K562 (cell line): Measurements from ENCODE around the gene HIP1R. TPM values are rescaled to one million over a fixed set of nuclear protein-coding genes. Genes with fewer than 3 reads are reported as not detected.

Experiments
- ESRRA ChIP-seq: fragments of 450-650 bp; IDR thresholded peaks from 2 replicates; pipeline ENCODE4 v1.6.1; 2014; ENCODE audit warnings: low read depth, mild to moderate bottlenecking, moderate library complexity, borderline replicate concordance
- ETV5 ChIP-seq: sonication (generic); formaldehyde crosslinking; IDR thresholded peaks from 2 replicates; pipeline ENCODE4 v1.4.0; 2020; ENCODE audit warnings: low read depth, mild to moderate bottlenecking, missing genetic modification reagents
- HDAC8 ChIP-seq: fragments of 450-650 bp; IDR thresholded peaks from 2 replicates; pipeline ENCODE4 v1.6.1; 2016; ENCODE audit warnings: mild to moderate bottlenecking, missing genetic modification characterization, moderate library complexity, missing compliant biosample characterization
- KDM1A ChIP-seq, 2 experiments: fragments of 450-650 bp; IDR thresholded peaks; 2 replicates each; pipeline ENCODE4 v1.6.1; 2016; ENCODE audit warnings: mild to moderate bottlenecking in 2 of 2
- MCM7 ChIP-seq, 2 experiments: fragments of 450-650 bp; IDR thresholded peaks; 2 replicates each; pipeline ENCODE4 v1.6.1; 2016 to 2018
- MIER1 ChIP-seq: fragments of 450-650 bp; IDR thresholded peaks from 2 replicates; pipeline ENCODE4 v1.6.1; 2016; ENCODE audit warnings: antibody characterized with exemption, mild to moderate bottlenecking, low read depth
- NFE2L1 ChIP-seq: fragments of 450-650 bp; IDR thresholded peaks from 2 replicates; pipeline ENCODE4 v1.6.1; 2016; ENCODE audit warnings: missing genetic modification characterization, low read depth, mild to moderate bottlenecking, missing compliant biosample characterization, moderate library complexity, borderline replicate concordance
- NRF1 ChIP-seq, 2 experiments: fragments of 450-650 bp; IDR thresholded peaks in 1 of 2; conservative IDR thresholded peaks in 1 of 2; 2 replicates each; pipeline ENCODE4 v1.6.1; 2014; ENCODE audit warnings: mild to moderate bottlenecking in 2 of 2
- PHF20 ChIP-seq: fragments of 450-650 bp; IDR thresholded peaks from 2 replicates; pipeline ENCODE4 v1.6.1; 2018; ENCODE audit not compliant: partially characterized antibody
- RAD21 ChIP-seq, 2 experiments: fragments of 250-450 bp in 1 of 2; fragments of 450-650 bp in 1 of 2; sonication (Bioruptor Pico) in 1 of 2; formaldehyde crosslinking in 1 of 2; IDR thresholded peaks in 1 of 2; conservative IDR thresholded peaks in 1 of 2; 2 replicates each; pipeline versions ENCODE4 v1.4.0 to v1.8.0; 2020 to 2022; ENCODE audit warnings: mild to moderate bottlenecking in 2 of 2, moderate library complexity in 1 of 2
- RBM14 ChIP-seq: fragments of 200-400 bp; formaldehyde crosslinking; IDR thresholded peaks from 2 replicates; pipeline ENCODE4 v1.6.1; 2018; ENCODE audit warnings: low read depth, mild to moderate bottlenecking, low read length, moderate library complexity, borderline replicate concordance; ENCODE audit not compliant: insufficient read depth
- SMAD3 ChIP-seq: fragments of 450-650 bp; formaldehyde crosslinking; conservative IDR thresholded peaks from 2 replicates; pipeline ENCODE4 v1.4.0; 2020; ENCODE audit warnings: mild to moderate bottlenecking
- SUPT5H ChIP-seq: fragments of 450-650 bp; IDR thresholded peaks from 2 replicates; pipeline ENCODE4 v1.6.1; 2016
- ZFP36 ChIP-seq: fragments of 150-350 bp; IDR thresholded peaks from 2 replicates; pipeline ENCODE4 v1.6.1; 2018; ENCODE audit warnings: low read length, low read depth; ENCODE audit not compliant: partially characterized antibody
- ZNF551 ChIP-seq: fragments of 250-450 bp; sonication (Bioruptor Pico); IDR thresholded peaks from 2 replicates; pipeline ENCODE4 v1.5.0; 2021; ENCODE audit warnings: mild to moderate bottlenecking, moderate library complexity
- ZNF584 ChIP-seq: fragments of 200-800 bp; sonication (Bioruptor generic); IDR thresholded peaks from 2 replicates; pipeline ENCODE4 v1.6.1; 2016; ENCODE audit warnings: low read depth, mild to moderate bottlenecking, missing genetic modification characterization, missing compliant biosample characterization
- ZZZ3 ChIP-seq: fragments of 450-650 bp; IDR thresholded peaks from 2 replicates; pipeline ENCODE4 v1.6.1; 2016; ENCODE audit warnings: antibody characterized with exemption, mild to moderate bottlenecking, moderate library complexity
- polyA plus RNA-seq, 8 experiments: library from polyadenylated mRNA; depleted of rRNA in 4 of 8; stranded (reverse) in 5 of 8; unstranded in 3 of 8; fragments of >200 nt; fragmentation: Nextera tagmentation in 2 of 8; fragmentation: Illumina TruSeq in 1 of 8; extraction: Ambion mirVana in 2 of 8; extraction: Trizol in 1 of 8; gene quantifications; 2 replicates each; pipeline versions ENCODE4 v1.2.1 to v1.2.3, GENCODE V29; 2011 to 2014; ENCODE audit warnings: inconsistent platforms in 1 of 8, missing spikeins in 1 of 8
- total RNA-seq, 7 experiments: library from RNA; depleted of rRNA in 6 of 7; stranded (reverse); fragments of >200 nt in 6 of 7; fragmentation: Illumina TruSeq in 2 of 7; extraction: Trizol in 2 of 7; gene quantifications; 2 replicates each; pipeline versions ENCODE4 v1.2.1 to v1.2.3, GENCODE V29; 2011 to 2021; ENCODE audit warnings: low replicate concordance in 1 of 7
- TF ChIP-seq, protein P1 (sequence below), 2 experiments: fragments of 250-450 bp in 1 of 2; fragments of 450-650 bp in 1 of 2; sonication (Bioruptor Pico) in 1 of 2; IDR thresholded peaks; 2 replicates each; pipeline versions ENCODE4 v1.6.1 to v1.8.0; 2016 to 2021; ENCODE audit warnings: mild to moderate bottlenecking in 2 of 2, moderate library complexity in 2 of 2, missing compliant biosample characterization in 1 of 2, missing genetic modification characterization in 1 of 2
- TF ChIP-seq, protein P2 (sequence below): sonication (generic); formaldehyde crosslinking; IDR thresholded peaks from 2 replicates; pipeline ENCODE4 v1.8.0; 2022; ENCODE audit warnings: mild to moderate bottlenecking, low read depth, missing genetic modification reagents
- TF ChIP-seq, protein P3 (sequence below): fragments of 450-650 bp; IDR thresholded peaks from 2 replicates; pipeline ENCODE4 v1.6.1; 2016
- TF ChIP-seq, protein P4 (sequence below): fragments of 450-650 bp; formaldehyde crosslinking; IDR thresholded peaks from 2 replicates; pipeline ENCODE4 v1.4.0; 2022; ENCODE audit warnings: mild to moderate bottlenecking, moderate library complexity
- TF ChIP-seq, protein P5 (sequence below): fragments of 250-450 bp; sonication (Bioruptor Pico); IDR thresholded peaks from 2 replicates; pipeline ENCODE4 v1.5.0; 2020; ENCODE audit warnings: mild to moderate bottlenecking

Gene HIP1R
- total and polyA plus RNA-seq, 9 of the 15 experiments (the other 6 are each of a cell fraction or from before 2014, with no cell fraction given), result 0.15 to 31.0 (median 14.2) TPM

DNA sequence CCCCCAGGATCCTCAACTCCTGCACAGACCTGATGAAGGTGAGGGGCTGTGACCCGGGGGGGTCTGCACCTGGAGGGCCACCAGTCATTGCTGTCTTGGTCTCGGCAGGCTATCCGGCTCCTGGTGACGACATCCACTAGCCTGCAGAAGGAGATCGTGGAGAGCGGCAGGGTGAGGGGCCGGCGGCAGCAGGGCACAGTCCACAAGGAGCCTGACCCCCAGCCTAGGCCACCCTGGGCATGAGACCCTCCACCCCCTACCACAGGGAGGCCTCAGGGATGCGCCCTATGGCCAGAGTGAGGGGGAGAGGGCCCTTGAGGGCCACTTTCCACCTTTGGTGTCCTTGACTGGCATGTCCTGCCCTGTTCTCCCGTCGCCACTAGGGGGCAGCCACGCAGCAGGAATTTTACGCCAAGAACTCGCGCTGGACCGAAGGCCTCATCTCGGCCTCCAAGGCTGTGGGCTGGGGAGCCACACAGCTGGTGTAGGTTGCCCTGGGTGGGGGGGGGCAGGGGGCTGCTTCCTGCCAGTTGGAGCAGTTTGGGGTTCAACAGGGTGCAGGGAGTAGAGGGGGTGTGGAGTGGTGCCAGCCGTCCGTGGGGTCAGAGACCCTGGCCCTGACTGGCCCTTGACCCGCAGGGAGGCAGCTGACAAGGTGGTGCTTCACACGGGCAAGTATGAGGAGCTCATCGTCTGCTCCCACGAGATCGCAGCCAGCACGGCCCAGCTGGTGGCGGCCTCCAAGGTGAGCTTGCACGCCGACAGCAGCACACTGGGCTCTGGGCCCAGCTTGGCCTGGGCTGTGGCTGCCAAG lies 25.0 kb downstream of the HIP1R start (continued):
- TF ChIP-seq, protein P1, sequence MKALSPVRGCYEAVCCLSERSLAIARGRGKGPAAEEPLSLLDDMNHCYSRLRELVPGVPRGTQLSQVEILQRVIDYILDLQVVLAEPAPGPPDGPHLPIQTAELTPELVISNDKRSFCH (CRISPR knock-in tag; IDR thresholded peaks at IDR 0.05), result no peak
- TF ChIP-seq, protein P1 (tag; IDR thresholded peaks at IDR 0.05), result no peak
- TF ChIP-seq ZNF584 (CRISPR knock-in tag) (no peak), ZZZ3 (no peak), MCM7 (IDR thresholded peaks at IDR 0.05) (no peak), KDM1A (IDR thresholded peaks at IDR 0.05) (no peak), PHF20 (no peak), HDAC8 (tag) (no peak), ESRRA (peak; percentile 72), NRF1 (conservative IDR thresholded peaks at IDR 0.05 in 1 of 2, IDR thresholded peaks at IDR 0.05 in 1 of 2) (no peak), MIER1 (no peak), SMAD3 (0 out of 2 replicates have a peak, but pooled peaks have one; percentile 15), ZFP36 (no peak), ETV5 (no peak), NFE2L1 (tag) (no peak), RAD21 (CRISPR knock-in tag; conservative IDR thresholded peaks at IDR 0.05 in 1 of 2, IDR thresholded peaks at IDR 0.05 in 1 of 2) (peak; percentile 85 to 95), SUPT5H (no peak), ZNF551 (CRISPR knock-in tag) (no peak), RBM14 (no peak)
- TF ChIP-seq, protein P2, sequence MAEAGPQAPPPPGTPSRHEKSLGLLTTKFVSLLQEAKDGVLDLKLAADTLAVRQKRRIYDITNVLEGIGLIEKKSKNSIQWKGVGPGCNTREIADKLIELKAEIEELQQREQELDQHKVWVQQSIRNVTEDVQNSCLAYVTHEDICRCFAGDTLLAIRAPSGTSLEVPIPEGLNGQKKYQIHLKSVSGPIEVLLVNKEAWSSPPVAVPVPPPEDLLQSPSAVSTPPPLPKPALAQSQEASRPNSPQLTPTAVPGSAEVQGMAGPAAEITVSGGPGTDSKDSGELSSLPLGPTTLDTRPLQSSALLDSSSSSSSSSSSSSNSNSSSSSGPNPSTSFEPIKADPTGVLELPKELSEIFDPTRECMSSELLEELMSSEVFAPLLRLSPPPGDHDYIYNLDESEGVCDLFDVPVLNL (CRISPR knock-in tag), result no peak
- TF ChIP-seq, protein P3, sequence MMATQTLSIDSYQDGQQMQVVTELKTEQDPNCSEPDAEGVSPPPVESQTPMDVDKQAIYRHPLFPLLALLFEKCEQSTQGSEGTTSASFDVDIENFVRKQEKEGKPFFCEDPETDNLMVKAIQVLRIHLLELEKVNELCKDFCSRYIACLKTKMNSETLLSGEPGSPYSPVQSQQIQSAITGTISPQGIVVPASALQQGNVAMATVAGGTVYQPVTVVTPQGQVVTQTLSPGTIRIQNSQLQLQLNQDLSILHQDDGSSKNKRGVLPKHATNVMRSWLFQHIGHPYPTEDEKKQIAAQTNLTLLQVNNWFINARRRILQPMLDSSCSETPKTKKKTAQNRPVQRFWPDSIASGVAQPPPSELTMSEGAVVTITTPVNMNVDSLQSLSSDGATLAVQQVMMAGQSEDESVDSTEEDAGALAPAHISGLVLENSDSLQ, result peak; percentile 52
- TF ChIP-seq, protein P4, sequence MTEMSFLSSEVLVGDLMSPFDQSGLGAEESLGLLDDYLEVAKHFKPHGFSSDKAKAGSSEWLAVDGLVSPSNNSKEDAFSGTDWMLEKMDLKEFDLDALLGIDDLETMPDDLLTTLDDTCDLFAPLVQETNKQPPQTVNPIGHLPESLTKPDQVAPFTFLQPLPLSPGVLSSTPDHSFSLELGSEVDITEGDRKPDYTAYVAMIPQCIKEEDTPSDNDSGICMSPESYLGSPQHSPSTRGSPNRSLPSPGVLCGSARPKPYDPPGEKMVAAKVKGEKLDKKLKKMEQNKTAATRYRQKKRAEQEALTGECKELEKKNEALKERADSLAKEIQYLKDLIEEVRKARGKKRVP (CRISPR knock-in tag), result no peak
- TF ChIP-seq, protein P5, sequence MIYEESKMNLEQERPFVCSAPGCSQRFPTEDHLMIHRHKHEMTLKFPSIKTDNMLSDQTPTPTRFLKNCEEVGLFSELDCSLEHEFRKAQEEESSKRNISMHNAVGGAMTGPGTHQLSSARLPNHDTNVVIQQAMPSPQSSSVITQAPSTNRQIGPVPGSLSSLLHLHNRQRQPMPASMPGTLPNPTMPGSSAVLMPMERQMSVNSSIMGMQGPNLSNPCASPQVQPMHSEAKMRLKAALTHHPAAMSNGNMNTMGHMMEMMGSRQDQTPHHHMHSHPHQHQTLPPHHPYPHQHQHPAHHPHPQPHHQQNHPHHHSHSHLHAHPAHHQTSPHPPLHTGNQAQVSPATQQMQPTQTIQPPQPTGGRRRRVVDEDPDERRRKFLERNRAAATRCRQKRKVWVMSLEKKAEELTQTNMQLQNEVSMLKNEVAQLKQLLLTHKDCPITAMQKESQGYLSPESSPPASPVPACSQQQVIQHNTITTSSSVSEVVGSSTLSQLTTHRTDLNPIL (CRISPR knock-in tag), result no peak
